ENCODE measurements around the gene SDC4. TPM values are rescaled to one million over a fixed set of nuclear protein-coding genes. Genes with fewer than 3 reads are reported as not detected.

Gene SDC4
- total RNA-seq, 4 donors from 2014 or later = 50.4 to 168 (median 97.8) TPM

DNA sequence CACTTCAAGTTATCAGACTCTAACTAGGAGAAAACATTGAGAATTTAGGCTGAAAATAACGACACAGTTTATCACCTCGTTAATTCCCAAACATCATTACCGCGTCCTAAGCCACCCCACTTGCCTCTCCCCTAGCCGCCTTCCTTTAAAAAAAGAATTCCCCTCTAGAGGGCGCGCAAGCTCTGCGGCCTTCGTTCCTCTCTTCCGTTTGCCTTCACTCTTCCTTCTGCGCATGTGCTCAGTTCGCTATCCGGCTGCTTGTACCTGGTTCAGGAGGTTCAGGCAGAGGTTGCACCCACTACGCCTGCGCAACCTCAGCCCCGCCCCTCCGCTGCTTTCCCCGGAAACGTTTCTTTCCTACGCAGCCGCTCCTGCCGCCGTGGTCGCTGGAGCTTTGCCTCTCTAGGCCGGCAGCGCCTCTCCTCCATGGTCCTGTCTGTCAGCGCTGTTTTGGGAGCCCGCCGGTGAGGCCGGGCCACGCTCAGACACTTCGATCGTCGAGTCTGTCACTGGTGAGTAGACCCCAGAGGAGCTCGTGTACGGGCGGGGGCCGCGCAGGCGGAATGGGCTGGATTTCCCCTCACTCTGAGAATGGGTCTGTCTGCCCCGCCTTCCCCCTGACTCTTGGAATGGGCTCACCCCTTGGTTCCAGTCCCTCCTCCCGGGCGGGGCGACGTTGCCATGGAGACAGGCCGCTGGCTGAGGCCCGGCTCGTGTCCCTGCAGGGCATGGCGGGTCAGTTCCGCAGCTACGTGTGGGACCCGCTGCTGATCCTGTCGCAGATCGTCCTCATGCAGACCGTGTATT, 14.8 kb upstream of the SDC4 start, which contains the start of gene SYS1:
Gene SYS1 (plus strand): TSS at position 353 of the 807 bp plus-strand sequence. CDS start 376 bp downstream, at position 729.
- in situ Hi-C loops (cut with MboI; ENCODE audit: low sequenced_read_pairs in 4 of 4) = loop anchor here in 1 of 4 donors (5.0 to 25.0 kb wide), 2 partner anchors 74 to 1151 kb away; partner anchors contain the start of gene OSER1
- peak; percentile 63 to 76 for ATAC-seq
- H3K9me3 ChIP-seq = no peaks in the 10 kb centered on the region
- peak; percentile 98 for DNase-seq
- H3K27ac ChIP-seq = peak within 1 kb of the TSS; percentile 94 to 99 (median 96)
- intact Hi-C loops (cut with DNase I; ENCODE audit: low total_unique reads) = loop anchor here (1.0 to 5.0 kb wide), 4 partner anchors 40 to 429 kb away; partner anchors contain the start of genes DNTTIP1 and WFDC3
- TF ChIP-seq, protein P1, sequence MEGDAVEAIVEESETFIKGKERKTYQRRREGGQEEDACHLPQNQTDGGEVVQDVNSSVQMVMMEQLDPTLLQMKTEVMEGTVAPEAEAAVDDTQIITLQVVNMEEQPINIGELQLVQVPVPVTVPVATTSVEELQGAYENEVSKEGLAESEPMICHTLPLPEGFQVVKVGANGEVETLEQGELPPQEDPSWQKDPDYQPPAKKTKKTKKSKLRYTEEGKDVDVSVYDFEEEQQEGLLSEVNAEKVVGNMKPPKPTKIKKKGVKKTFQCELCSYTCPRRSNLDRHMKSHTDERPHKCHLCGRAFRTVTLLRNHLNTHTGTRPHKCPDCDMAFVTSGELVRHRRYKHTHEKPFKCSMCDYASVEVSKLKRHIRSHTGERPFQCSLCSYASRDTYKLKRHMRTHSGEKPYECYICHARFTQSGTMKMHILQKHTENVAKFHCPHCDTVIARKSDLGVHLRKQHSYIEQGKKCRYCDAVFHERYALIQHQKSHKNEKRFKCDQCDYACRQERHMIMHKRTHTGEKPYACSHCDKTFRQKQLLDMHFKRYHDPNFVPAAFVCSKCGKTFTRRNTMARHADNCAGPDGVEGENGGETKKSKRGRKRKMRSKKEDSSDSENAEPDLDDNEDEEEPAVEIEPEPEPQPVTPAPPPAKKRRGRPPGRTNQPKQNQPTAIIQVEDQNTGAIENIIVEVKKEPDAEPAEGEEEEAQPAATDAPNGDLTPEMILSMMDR (IDR thresholded peaks at IDR 0.05 in 4 of 5, conservative IDR thresholded peaks at IDR 0.05 in 1 of 5) = peak; percentile 89 to 95 (median 95)
- peak; percentile 90 to 97 for TF ChIP-seq POLR2A (IDR thresholded peaks at IDR 0.05)
- H3K4me3 ChIP-seq = peak within 1 kb of the TSS; percentile 66 to 86 (median 75)
- peaks cover 26 to 27% of the 10 kb centered on the region in 2 donors for H3K4me1 ChIP-seq
- peaks cover 0 to 27% of the 10 kb centered on the region in 2 donors for H3K36me3 ChIP-seq
- H3K27me3 ChIP-seq = no peaks in the 10 kb centered on the region

DNA sequence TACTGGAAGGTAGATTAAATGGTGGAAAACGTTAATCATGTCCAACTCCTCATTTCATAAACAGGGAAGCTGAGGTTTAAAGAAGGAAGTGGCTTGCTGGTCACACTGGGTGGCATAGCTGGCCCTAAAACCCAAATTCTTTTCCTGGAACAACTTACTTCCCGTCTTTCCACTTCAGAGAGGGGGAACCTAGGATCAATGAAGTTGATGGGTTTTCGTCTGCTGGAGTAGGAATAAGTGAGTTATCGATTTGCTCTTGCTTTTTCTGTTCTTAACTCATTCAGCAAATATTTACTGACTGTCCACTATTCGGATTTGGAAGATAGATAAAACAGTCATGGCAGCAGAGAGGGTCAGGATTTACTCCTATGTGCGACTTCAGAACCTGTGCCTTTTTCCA, 13.6 kb upstream of the SDC4 start:
- intact Hi-C loops (cut with DNase I; ENCODE audit: low total_unique reads) (loop anchor here (2.0 to 5.0 kb wide), 2 partner anchors 75 to 431 kb away; partner anchors contain the start of genes DNTTIP1 and WFDC3), in situ Hi-C loops (cut with MboI; ENCODE audit: low sequenced_read_pairs in 4 of 4) (loop anchor here in 1 of 4 donors (5.0 to 25.0 kb wide), 2 partner anchors 76 to 1149 kb away; partner anchors contain the start of gene OSER1)
- H3K9me3 ChIP-seq = no peaks in the 10 kb centered on the region
- DNase-seq (no peak), ATAC-seq (no peak)
- H3K4me1 ChIP-seq = peaks cover 37 to 39% of the 10 kb centered on the region in 2 donors
- H3K4me3 ChIP-seq = no peak overlapping the region
- H3K27ac ChIP-seq = peak overlapping the region; percentile 94 to 99 (median 96)
- TF ChIP-seq POLR2A (IDR thresholded peaks at IDR 0.05) = no peak
- TF ChIP-seq, protein P1 (IDR thresholded peaks at IDR 0.05 in 4 of 5, conservative IDR thresholded peaks at IDR 0.05 in 1 of 5) = no peak
- peaks cover 0 to 15% of the 10 kb centered on the region in 2 donors for H3K36me3 ChIP-seq
- H3K27me3 ChIP-seq = no peaks in the 10 kb centered on the region

DNA sequence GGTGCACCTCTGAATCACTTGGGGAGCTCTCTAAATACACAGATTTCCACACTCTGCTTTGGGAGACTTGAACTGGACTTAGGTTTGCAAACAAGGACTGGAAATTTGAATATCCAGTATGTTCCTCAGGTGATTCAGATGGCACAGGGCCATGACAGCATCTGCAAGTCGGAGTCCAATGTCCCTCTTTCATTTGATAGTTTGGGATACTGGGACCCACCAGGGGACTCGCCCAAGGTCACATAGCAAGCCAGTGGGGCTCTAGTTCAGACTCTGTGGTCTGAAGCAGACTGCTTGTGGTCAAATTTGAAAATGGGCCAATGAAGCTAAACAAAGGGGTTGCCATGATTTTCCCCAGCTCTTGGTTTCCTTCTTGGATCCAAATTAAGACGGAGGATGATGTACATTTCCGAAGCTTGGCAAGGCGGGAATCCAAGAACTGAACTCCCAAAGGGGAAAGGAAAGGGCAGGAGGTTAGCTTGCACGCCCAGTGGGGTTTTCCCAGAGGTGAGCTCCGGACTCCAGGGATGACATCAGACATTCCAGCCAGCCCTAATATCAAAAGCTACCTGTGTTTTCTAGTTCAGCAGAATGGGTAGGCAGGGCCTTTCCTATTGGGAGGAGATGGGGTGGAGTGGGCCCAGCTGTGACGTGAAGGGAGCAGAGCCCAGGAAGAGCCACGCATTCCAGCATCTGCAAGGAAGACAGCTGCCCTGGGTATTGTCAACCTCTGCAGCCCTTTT, 11.4 kb upstream of the SDC4 start:
- H3K27ac ChIP-seq = peak overlapping the region; percentile 94 to 99 (median 96)
- H3K4me1 ChIP-seq = peaks cover 41 to 45% of the 10 kb centered on the region in 2 donors
- no peak for ATAC-seq
- H3K4me3 ChIP-seq = peak overlapping the region in 2 of 4 donors; percentile 3
- peak in 1 of 2 donors; percentile 69 for DNase-seq
- in situ Hi-C loops (cut with MboI; ENCODE audit: low sequenced_read_pairs in 4 of 4) (loop anchor here in 1 of 4 donors (5.0 to 25.0 kb wide), 2 partner anchors 78 to 1147 kb away; partner anchors contain the start of gene OSER1), intact Hi-C loops (cut with DNase I; ENCODE audit: low total_unique reads) (loop anchor here (5.0 to 10.0 kb wide), 5 partner anchors 433 to 1958 kb away; partner anchors contain the start of genes DNTTIP1, WFDC3 and ZNF335)
- no peaks in the 10 kb centered on the region for H3K27me3 ChIP-seq
- TF ChIP-seq POLR2A (IDR thresholded peaks at IDR 0.05) = no peak
- TF ChIP-seq, protein P1 (IDR thresholded peaks at IDR 0.05 in 4 of 5, conservative IDR thresholded peaks at IDR 0.05 in 1 of 5) = no peak
- H3K9me3 ChIP-seq = no peaks in the 10 kb centered on the region
- no peaks in the 10 kb centered on the region for H3K36me3 ChIP-seq

- in situ Hi-C loops (cut with MboI; ENCODE audit: low sequenced_read_pairs in 4 of 4) (loop anchor here in 1 of 4 donors (25.0 kb wide), 1 partner anchor 1147 kb away; the partner anchor contains the start of gene OSER1), intact Hi-C loops (cut with DNase I; ENCODE audit: low total_unique reads) (loop anchor here (5.0 to 10.0 kb wide), 4 partner anchors 613 to 1958 kb away; partner anchors contain the start of gene ZNF335)
- ATAC-seq (peak; percentile 58 to 62), DNase-seq (peak; percentile 92 to 97)
- H3K4me1 ChIP-seq = peaks cover 39 to 43% of the 10 kb centered on the region in 2 donors
- H3K4me3 ChIP-seq = peak overlapping the region in 2 of 4 donors; percentile 3
- TF ChIP-seq POLR2A (IDR thresholded peaks at IDR 0.05) = peak in 1 of 2 donors; percentile 23
- TF ChIP-seq, protein P1 (IDR thresholded peaks at IDR 0.05 in 4 of 5, conservative IDR thresholded peaks at IDR 0.05 in 1 of 5) = no peak
- no peaks in the 10 kb centered on the region for H3K9me3 ChIP-seq
- H3K36me3 ChIP-seq = no peaks in the 10 kb centered on the region
- H3K27me3 ChIP-seq = no peaks in the 10 kb centered on the region
- peak overlapping the region; percentile 94 to 99 (median 96) for H3K27ac ChIP-seq
Measured at GRCh38 chr20:45359069-45359405, 10.8 kb upstream of the SDC4 start.
